WTC11 (cell line): ENCODE data around the gene CLEC2A. TPM values are rescaled to one million over a fixed set of nuclear protein-coding genes. Genes with fewer than 3 reads are reported as not detected.

ENCODE experiments used
- ATAC-seq: fragments of 200-7000 bp; cut with Tn5 transposase; 2 replicates; pipeline ENCODE4 v1.10.0; 2021; ENCODE audit warnings: mild to moderate bottlenecking, moderate library complexity
- CTCF ChIA-PET: fragments of 300-600 bp; sonication (Branson Sonifier 250); formaldehyde crosslinking; loops from one replicate; lab custom pipeline; 2021; ENCODE audit warnings: antibody characterized with exemption; lab: Charles Lee
- POLR2A ChIA-PET: fragments of 350-600 bp; sonication (Branson Sonifier 250); formaldehyde crosslinking; loops from one replicate; lab custom pipeline; 2021; ENCODE audit warnings: antibody characterized with exemption; lab: Charles Lee
- DNase-seq: peaks from one replicate; pipeline ENCODE4 v3.0.0; 2021; ENCODE audit warnings: low spot score
- H3K27ac Mint-ChIP-seq: 2 replicates; pipeline ENCODE4 v1.8.0; 2021; ENCODE audit warnings: mixed read lengths
- H3K27me3 Mint-ChIP-seq: 2 replicates; pipeline ENCODE4 v1.8.0; 2021; ENCODE audit warnings: low read depth, mild to moderate bottlenecking, moderate library complexity, mixed read lengths
- H3K36me3 Mint-ChIP-seq: 2 replicates; pipeline ENCODE4 v1.8.0; 2021; ENCODE audit warnings: mixed read lengths
- H3K4me1 Mint-ChIP-seq: 2 replicates; pipeline ENCODE4 v1.8.0; 2022; ENCODE audit warnings: mixed read lengths
- H3K4me3 Mint-ChIP-seq: 2 replicates; pipeline ENCODE4 v1.8.0; 2021; ENCODE audit warnings: mild to moderate bottlenecking, moderate library complexity, mixed read lengths
- H3K9me3 Mint-ChIP-seq: 2 replicates; pipeline ENCODE4 v1.8.0; 2021; ENCODE audit warnings: mixed read lengths
- ATF2 ChIP-seq: sonication (generic); formaldehyde crosslinking; IDR thresholded peaks from 2 replicates; pipeline ENCODE4 v1.8.1; 2022; ENCODE audit warnings: low read depth, missing genetic modification reagents, borderline replicate concordance
- E2F4 ChIP-seq: sonication (generic); formaldehyde crosslinking; IDR thresholded peaks from 2 replicates; pipeline ENCODE4 v1.8.1; 2022; ENCODE audit warnings: low read depth, mild to moderate bottlenecking, moderate library complexity, missing genetic modification reagents, borderline replicate concordance
- GABPB1 ChIP-seq: sonication (generic); formaldehyde crosslinking; IDR thresholded peaks from 2 replicates; pipeline ENCODE4 v1.8.1; 2023; ENCODE audit warnings: mild to moderate bottlenecking, missing genetic modification reagents
- IRF1 ChIP-seq: sonication (generic); formaldehyde crosslinking; IDR thresholded peaks from 2 replicates; pipeline ENCODE4 v1.8.0; 2023; ENCODE audit warnings: missing genetic modification reagents
- IRF2 ChIP-seq: sonication (generic); formaldehyde crosslinking; IDR thresholded peaks from 2 replicates; pipeline ENCODE4 v1.8.0; 2022; ENCODE audit warnings: low read depth, missing genetic modification reagents, borderline replicate concordance
- KAT7 ChIP-seq: sonication (generic); formaldehyde crosslinking; IDR thresholded peaks from 2 replicates; pipeline ENCODE4 v1.8.1; 2023; ENCODE audit warnings: missing genetic modification reagents, mild to moderate bottlenecking, borderline replicate concordance
- MLX ChIP-seq: sonication (generic); formaldehyde crosslinking; IDR thresholded peaks from 2 replicates; pipeline ENCODE4 v1.8.1; 2023; ENCODE audit warnings: mild to moderate bottlenecking, missing genetic modification reagents, moderate library complexity
- NR2C2 ChIP-seq: sonication (generic); formaldehyde crosslinking; IDR thresholded peaks from 2 replicates; pipeline ENCODE4 v1.8.0; 2022; ENCODE audit warnings: mild to moderate bottlenecking, missing genetic modification reagents
- RELA ChIP-seq: sonication (generic); formaldehyde crosslinking; IDR thresholded peaks from 2 replicates; pipeline ENCODE4 v1.8.1; 2022; ENCODE audit warnings: missing genetic modification reagents, mild to moderate bottlenecking, borderline replicate concordance
- STAT6 ChIP-seq: sonication (generic); formaldehyde crosslinking; conservative IDR thresholded peaks from 2 replicates; pipeline ENCODE4 v1.8.1; 2023; ENCODE audit warnings: mild to moderate bottlenecking, low read depth, missing genetic modification reagents, moderate library complexity
- TEAD1 ChIP-seq: sonication (generic); formaldehyde crosslinking; IDR thresholded peaks from 2 replicates; pipeline ENCODE4 v1.8.0; 2022; ENCODE audit warnings: mild to moderate bottlenecking, missing genetic modification reagents
- TP53 ChIP-seq: sonication (generic); formaldehyde crosslinking; IDR thresholded peaks from 2 replicates; pipeline ENCODE4 v1.8.1; 2023; ENCODE audit warnings: mild to moderate bottlenecking, missing genetic modification reagents
- ZBTB21 ChIP-seq: sonication (generic); formaldehyde crosslinking; IDR thresholded peaks from 2 replicates; pipeline ENCODE4 v1.8.1; 2023; ENCODE audit warnings: mild to moderate bottlenecking, missing genetic modification reagents, borderline replicate concordance
- ZNF232 ChIP-seq: sonication (generic); formaldehyde crosslinking; IDR thresholded peaks from 2 replicates; pipeline ENCODE4 v1.8.0; 2022; ENCODE audit warnings: mild to moderate bottlenecking, missing genetic modification reagents
- ZNF512 ChIP-seq: sonication (generic); formaldehyde crosslinking; IDR thresholded peaks from 2 replicates; pipeline ENCODE4 v1.8.1; 2022; ENCODE audit warnings: missing genetic modification reagents, borderline replicate concordance
- ZNF532 ChIP-seq: fragments of 250-450 bp; sonication (Bioruptor Pico); IDR thresholded peaks from 2 replicates; pipeline ENCODE4 v1.9.0; 2021; ENCODE audit warnings: mild to moderate bottlenecking, borderline replicate concordance
- total RNA-seq: library from RNA; stranded (reverse); gene quantifications from 3 replicates; pipeline ENCODE4 v1.2.3, GENCODE V29; 2021

The CLEC2A gene
- total RNA-seq, 1 experiment from 2014 or later, result 3.5 TPM

GRCh38 chr12:9943240-9943639 lies 11.1 kb upstream of the CLEC2A start (continued):
- no peak for TF ChIP-seq ATF2 (CRISPR knock-in tag)
- TF ChIP-seq IRF2 (CRISPR knock-in tag), result no peak

GRCh38 chr12:9941838-9942237 lies 9.7 kb upstream of the CLEC2A start:
- DNase-seq (no peak), ATAC-seq (no peak)
- H3K27me3 Mint-ChIP-seq, result peaks cover 10% of the 10 kb centered on the region
- H3K9me3 Mint-ChIP-seq, result peaks cover 12% of the 10 kb centered on the region
- CTCF ChIA-PET, result interaction anchor here (0.7 to 1.9 kb wide), 2 partner anchors 68 to 172 kb away, joined by 3 to 8 read pairs; partner anchors contain the start of gene CLEC12B
- H3K36me3 Mint-ChIP-seq, result no peaks in the 10 kb centered on the region
- POLR2A ChIA-PET, result no interaction called here
- no peak overlapping the region for H3K4me3 Mint-ChIP-seq
- no peak overlapping the region for H3K27ac Mint-ChIP-seq
- peaks cover 6% of the 10 kb centered on the region for H3K4me1 Mint-ChIP-seq
- TF ChIP-seq IRF1 (CRISPR knock-in tag), result no peak
- no peak for TF ChIP-seq MLX (CRISPR knock-in tag)
- no peak for TF ChIP-seq STAT6

- Mint-ChIP-seq H3K9me3 (no peaks in the 10 kb centered on the region), H3K27me3 (peaks cover 10% of the 10 kb centered on the region), H3K4me1 (peaks cover 6% of the 10 kb centered on the region), H3K4me3 (no peak overlapping the region), H3K27ac (no peak overlapping the region), H3K36me3 (no peaks in the 10 kb centered on the region)
- ChIA-PET CTCF (interaction anchor here (0.6 to 1.9 kb wide), 14 partner anchors 9 to 213 kb away, joined by 3 to 8 read pairs (median 4); partner anchors contain the start of genes CLEC12B, CLEC1B and CLEC2A), POLR2A (no interaction called here)
- TF ChIP-seq RELA (CRISPR knock-in tag), result no peak
- TF ChIP-seq KAT7 (CRISPR knock-in tag), result no peak
- no peak for TF ChIP-seq E2F4 (CRISPR knock-in tag)
- TF ChIP-seq ZNF512 (CRISPR knock-in tag), result no peak
- no peak for TF ChIP-seq GABPB1 (CRISPR knock-in tag)
- no peak for TF ChIP-seq ZNF232 (CRISPR knock-in tag)
- TF ChIP-seq ZBTB21 (CRISPR knock-in tag), result no peak
- TF ChIP-seq ZNF532 (CRISPR knock-in tag), result no peak
- no peak for TF ChIP-seq TEAD1 (CRISPR knock-in tag)
- TF ChIP-seq NR2C2 (CRISPR knock-in tag), result no peak
- no peak for TF ChIP-seq TP53 (CRISPR knock-in tag)
- ATAC-seq (no peak), DNase-seq (no peak)
Measured at GRCh38 chr12:9940375-9940774, 8.2 kb upstream of the CLEC2A start.
